RWPE1 (cell line): ENCODE data around the gene TMEM144.

ENCODE experiments used
- CTCF ChIA-PET: fragments of 350-600 bp; sonication (Branson Sonifier 250); formaldehyde crosslinking; extraction: SDS; loops from one replicate; lab custom pipeline; 2021; lab: Yijun Ruan, JAX
- POLR2A ChIA-PET: fragments of 400-600 bp; formaldehyde crosslinking; extraction: SDS; loops from one replicate; lab custom pipeline; 2020; ENCODE audit warnings: antibody characterized with exemption; ENCODE audit not compliant: low non-redundant PET; lab: Yijun Ruan, JAX
- DNase-seq: peaks from one replicate; pipeline ENCODE4 v3.0.0; 2012; ENCODE audit warnings: low spot score
- H3K27ac ChIP-seq: fragments of 450-650 bp; 2 replicates; pipeline ENCODE4 v1.5.1; 2017
- CTCF ChIP-seq: fragments of 450-650 bp; conservative IDR thresholded peaks from 2 replicates; pipeline ENCODE4 v1.5.1; 2017; ENCODE audit warnings: low read depth, mild to moderate bottlenecking

Gene TMEM144

GRCh38 chr4:158172261-158173258, 37.7 kb upstream of the TMEM144 start, which contains the start of gene GASK1B:
Gene GASK1B (minus strand): TSS chr4:158173025. CDS start chr4:158171375, 1,650 bp downstream.
- CTCF ChIA-PET, result interaction anchor here (0.6 to 2.2 kb wide), 9 partner anchors 13 to 498 kb away, joined by 3 to 10 read pairs (median 3); no protein-coding TSS in a partner anchor
- POLR2A ChIA-PET, result no interaction called here
- DNase-seq, result peak; percentile 50
- no peak within 1 kb of the TSS for H3K27ac ChIP-seq
- TF ChIP-seq CTCF, result peak; percentile 70

- peak; percentile 38 for DNase-seq
- ChIA-PET CTCF (no interaction called here), POLR2A (no interaction called here)
- TF ChIP-seq CTCF, result no peak
- H3K27ac ChIP-seq, result no peak overlapping the region
These were observed 34.2 kb upstream of the TMEM144 start for GRCh38 chr4:158176108-158176507.

- no peak for DNase-seq
- no peak overlapping the region for H3K27ac ChIP-seq
- TF ChIP-seq CTCF, result no peak
- POLR2A ChIA-PET, result no interaction called here
- CTCF ChIA-PET, result no interaction called here
These were observed 33.5 kb upstream of the TMEM144 start for GRCh38 chr4:158176776-158177175.

- DNase-seq, result no peak
- no peak overlapping the region for H3K27ac ChIP-seq
- ChIA-PET CTCF (no interaction called here), POLR2A (no interaction called here)
- TF ChIP-seq CTCF, result no peak
These were observed 30.8 kb upstream of the TMEM144 start for GRCh38 chr4:158179465-158179864.

GRCh38 chr4:158181906-158182305, 28.4 kb upstream of the TMEM144 start:
- H3K27ac ChIP-seq, result no peak overlapping the region
- POLR2A ChIA-PET, result no interaction called here
- DNase-seq, result no peak
- CTCF ChIA-PET, result no interaction called here
- TF ChIP-seq CTCF, result no peak

- no peak overlapping the region for H3K27ac ChIP-seq
- no peak for TF ChIP-seq CTCF
- no peak for DNase-seq
- CTCF ChIA-PET, result interaction anchor here (1.1 kb wide), 1 partner anchor 192 kb away, joined by 3 read pairs; no protein-coding TSS in a partner anchor
- POLR2A ChIA-PET, result no interaction called here
These were observed 27.6 kb upstream of the TMEM144 start for GRCh38 chr4:158182736-158183135.
